ENCODE data around the gene RHCG.

Gene RHCG

GRCh38 chr15:89502867-89503595 lies 6.6 kb upstream of the RHCG start:
- DNase-seq, result no peak

GRCh38 chr15:89501646-89502045 lies 5.3 kb upstream of the RHCG start:
- no peak for DNase-seq

GRCh38 chr15:89500397-89501270 lies 4.3 kb upstream of the RHCG start:
- DNase-seq, result no peak

- no peak for DNase-seq
Measured at GRCh38 chr15:89499156-89499555, 2.8 kb upstream of the RHCG start.

GRCh38 chr15:89498574-89498906 lies 2.2 kb upstream of the RHCG start:
- DNase-seq, result no peak

GRCh38 chr15:89497231-89497630 lies 848 bp upstream of the RHCG start:
- no peak for DNase-seq

GRCh38 chr15:89495638-89496145 lies 691 bp downstream of the RHCG start:
- no peak for DNase-seq

GRCh38 chr15:89494941-89495637 lies 1.3 kb downstream of the RHCG start:
- DNase-seq, result no peak

GRCh38 chr15:89494031-89494430 lies 2.4 kb downstream of the RHCG start:
- no peak for DNase-seq

- no peak for DNase-seq
Measured at GRCh38 chr15:89492934-89493631, 3.3 kb downstream of the RHCG start.

- DNase-seq, result no peak
Measured at GRCh38 chr15:89492111-89492641, 4.2 kb downstream of the RHCG start.

GRCh38 chr15:89490814-89491315 lies 5.5 kb downstream of the RHCG start:
- no peak for DNase-seq

GRCh38 chr15:89490081-89490813 lies 6.1 kb downstream of the RHCG start:
- no peak for DNase-seq

- no peak for DNase-seq
Measured at GRCh38 chr15:89489376-89489775, 7.0 kb downstream of the RHCG start.

GRCh38 chr15:89487791-89488190 lies 8.6 kb downstream of the RHCG start:
- DNase-seq, result no peak

GRCh38 chr15:89486726-89487050 lies 9.7 kb downstream of the RHCG start:
- no peak for DNase-seq

- DNase-seq, result no peak
Measured at GRCh38 chr15:89483079-89483478, 13.3 kb downstream of the RHCG start.

GRCh38 chr15:89482139-89482538 lies 14.2 kb downstream of the RHCG start:
- DNase-seq, result no peak

GRCh38 chr15:89480505-89480904 lies 15.9 kb downstream of the RHCG start:
- no peak for DNase-seq

GRCh38 chr15:89479173-89479572 lies 17.2 kb downstream of the RHCG start:
- no peak for DNase-seq

- DNase-seq, result no peak
Measured at GRCh38 chr15:89477411-89478242, 18.8 kb downstream of the RHCG start.

Data from midbrain (tissue), 1 donor.